ENCODE results near the gene MYH15. TPM values are rescaled to one million over a fixed set of nuclear protein-coding genes. Genes with fewer than 3 reads are reported as not detected.

The MYH15 gene
- total RNA-seq, 1 donor from 2014 or later: 0.09 TPM

- intact Hi-C loops (cut with micrococcal nuclease): no loop called here
- Mint-ChIP-seq H3K4me1 (peaks cover 22% of the 10 kb centered on the region), H3K27ac (peak overlapping the region; percentile 42), H3K4me3 (no peak overlapping the region), H3K9me3 (no peaks in the 10 kb centered on the region), H3K36me3 (ENCODE audit: low read depth) (no peaks in the 10 kb centered on the region), H3K27me3 (no peaks in the 10 kb centered on the region)
- DNase-seq (no peak), ATAC-seq (ENCODE audit: low read depth) (peak; percentile 60)
- TF ChIP-seq CTCF (IDR thresholded peaks at IDR 0.05): no peak
- POLR2A ChIA-PET: interaction anchor here (0.9 kb wide), 1 partner anchor 864 kb away, joined by 3 read pairs; no protein-coding TSS in a partner anchor
- CTCF ChIA-PET: interaction anchor here (0.6 to 1.8 kb wide), 5 partner anchors 17 to 1511 kb away, joined by 3 to 4 read pairs (median 3); no protein-coding TSS in a partner anchor
These were observed 122.0 kb downstream of the MYH15 start for GRCh38 chr3:108388136-108389132.

GRCh38 chr3:108387063-108387462 lies 123.3 kb downstream of the MYH15 start:
- H3K4me1 Mint-ChIP-seq: peaks cover 22% of the 10 kb centered on the region
- ATAC-seq (ENCODE audit: low read depth) (no peak), DNase-seq (no peak)
- H3K27ac Mint-ChIP-seq: no peak overlapping the region
- POLR2A ChIA-PET: interaction anchor here (0.6 to 0.9 kb wide), 2 partner anchors 800 to 863 kb away, joined by 3 read pairs; no protein-coding TSS in a partner anchor
- no peak for TF ChIP-seq CTCF (IDR thresholded peaks at IDR 0.05)
- intact Hi-C loops (cut with micrococcal nuclease): no loop called here
- H3K36me3 Mint-ChIP-seq (ENCODE audit: low read depth): no peaks in the 10 kb centered on the region
- H3K4me3 Mint-ChIP-seq: no peak overlapping the region
- CTCF ChIA-PET: interaction anchor here (1.5 to 1.8 kb wide), 2 partner anchors 18 to 41 kb away, joined by 3 to 4 read pairs; no protein-coding TSS in a partner anchor
- H3K9me3 Mint-ChIP-seq: no peaks in the 10 kb centered on the region
- H3K27me3 Mint-ChIP-seq: no peaks in the 10 kb centered on the region

- ChIA-PET CTCF (no interaction called here), POLR2A (no interaction called here)
- Mint-ChIP-seq H3K4me3 (no peak overlapping the region), H3K36me3 (ENCODE audit: low read depth) (no peaks in the 10 kb centered on the region), H3K9me3 (no peaks in the 10 kb centered on the region), H3K27me3 (no peaks in the 10 kb centered on the region), H3K4me1 (peaks cover 9% of the 10 kb centered on the region), H3K27ac (no peak overlapping the region)
- no peak for DNase-seq
- intact Hi-C loops (cut with micrococcal nuclease): no loop called here
- TF ChIP-seq CTCF (IDR thresholded peaks at IDR 0.05): no peak
- ATAC-seq (ENCODE audit: low read depth): no peak
These were observed 127.1 kb downstream of the MYH15 start for GRCh38 chr3:108383306-108383705.

- intact Hi-C loops (cut with micrococcal nuclease): no loop called here
- ChIA-PET POLR2A (no interaction called here), CTCF (no interaction called here)
- H3K27ac Mint-ChIP-seq: no peak overlapping the region
- no peak for TF ChIP-seq CTCF (IDR thresholded peaks at IDR 0.05)
- peaks cover 3% of the 10 kb centered on the region for H3K4me1 Mint-ChIP-seq
- no peak overlapping the region for H3K4me3 Mint-ChIP-seq
- H3K36me3 Mint-ChIP-seq (ENCODE audit: low read depth): no peaks in the 10 kb centered on the region
- ATAC-seq (ENCODE audit: low read depth) (no peak), DNase-seq (no peak)
- H3K27me3 Mint-ChIP-seq: no peaks in the 10 kb centered on the region
- H3K9me3 Mint-ChIP-seq: no peaks in the 10 kb centered on the region
These were observed 128.8 kb downstream of the MYH15 start for GRCh38 chr3:108381529-108382140.
